NCI-H146 (cell line): Measurements from ENCODE around the gene MASP1.

ENCODE experiments used
- DNase-seq: peaks from one replicate; lab custom pipeline; 2025; lab: John Stamatoyannopoulos, UW

Gene MASP1

DNA sequence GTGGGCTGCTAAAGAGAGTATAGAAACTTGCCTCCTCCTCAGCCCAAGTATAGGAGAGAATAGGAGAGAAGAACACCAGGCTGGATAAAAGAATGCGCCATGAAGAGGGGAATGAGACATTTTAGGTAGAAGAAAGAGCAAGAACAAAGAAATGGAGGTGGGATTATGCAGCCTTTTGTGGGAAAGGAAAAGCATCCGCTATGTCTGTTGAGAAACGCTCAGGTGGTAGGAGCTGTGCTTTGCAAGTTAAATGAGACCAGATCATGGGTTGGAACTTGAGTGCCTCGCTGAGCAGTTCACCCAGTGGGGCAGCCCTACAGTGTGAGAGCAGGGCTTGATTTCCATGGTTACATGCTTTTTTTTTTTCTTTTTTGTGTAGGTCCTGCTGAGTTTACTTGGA is 105.8 kb downstream of the MASP1 start:
- no peak for DNase-seq
